GM18508 (cell line): ENCODE data around the gene SERPINA3.
"Not testable (repeated sequence)": the region's sequence is repeated elsewhere in the genome, so short reads cannot be mapped to it uniquely, and the experiment has no call there.

Source experiments
- ATAC-seq: cut with Tn5 transposase; IDR thresholded peaks from one replicate; pipeline ENCODE4 v1.9.1; 2021; ENCODE audit warnings: moderate number of reproducible peaks; ENCODE audit not compliant: insufficient read depth, unreplicated experiment

Gene SERPINA3

GRCh38 chr14:94630396-94630795 is 18.2 kb downstream of the SERPINA3 start:
- no peak for ATAC-seq

GRCh38 chr14:94631050-94631449 is 18.9 kb downstream of the SERPINA3 start:
- no peak for ATAC-seq

GRCh38 chr14:94631536-94632304 is 19.5 kb downstream of the SERPINA3 start:
- no peak for ATAC-seq

GRCh38 chr14:94632305-94632590 is 20.1 kb downstream of the SERPINA3 start:
- ATAC-seq = no peak

- ATAC-seq = no peak
These were observed 20.9 kb downstream of the SERPINA3 start for GRCh38 chr14:94633121-94633520.

- no peak for ATAC-seq
These were observed 23.0 kb downstream of the SERPINA3 start for GRCh38 chr14:94635154-94635553.

- no peak for ATAC-seq
These were observed 24.7 kb downstream of the SERPINA3 start for GRCh38 chr14:94636744-94637412.

GRCh38 chr14:94637814-94638213 is 25.6 kb downstream of the SERPINA3 start:
- not testable (repeated sequence) for ATAC-seq

GRCh38 chr14:94638339-94638738 is 26.1 kb downstream of the SERPINA3 start:
- ATAC-seq = no peak

- ATAC-seq = no peak
These were observed 27.0 kb downstream of the SERPINA3 start for GRCh38 chr14:94638961-94639817.

- ATAC-seq = no peak
These were observed 28.8 kb downstream of the SERPINA3 start for GRCh38 chr14:94640721-94641631.

GRCh38 chr14:94641632-94641955 is 29.4 kb downstream of the SERPINA3 start:
- no peak for ATAC-seq

- ATAC-seq = no peak
These were observed 31.3 kb downstream of the SERPINA3 start for GRCh38 chr14:94643316-94644101.

GRCh38 chr14:94644102-94644535 is 31.9 kb downstream of the SERPINA3 start:
- no peak for ATAC-seq

- ATAC-seq = no peak
These were observed 33.9 kb downstream of the SERPINA3 start for GRCh38 chr14:94646066-94646465.

- ATAC-seq = no peak
These were observed 34.3 kb downstream of the SERPINA3 start for GRCh38 chr14:94646481-94646880.

- no peak for ATAC-seq
These were observed 36.6 kb downstream of the SERPINA3 start for GRCh38 chr14:94648801-94649200.

GRCh38 chr14:94649543-94650443 is 37.6 kb downstream of the SERPINA3 start:
- ATAC-seq = no peak

- no peak for ATAC-seq
These were observed 38.2 kb downstream of the SERPINA3 start for GRCh38 chr14:94650444-94650775.
